DND-41 (cell line): Measurements from ENCODE around the gene PRKAR2A.
"Not testable (repeated sequence)": the region's sequence is repeated elsewhere in the genome, so short reads cannot be mapped to it uniquely, and the experiment has no call there.

ENCODE experiments used
- EZH2 ChIP-seq: IDR thresholded peaks from 3 replicates; pipeline ENCODE4 v1.6.1; 2012; ENCODE audit warnings: borderline replicate concordance, low read depth, mild to moderate bottlenecking, moderate library complexity, low read length, inconsistent platforms; ENCODE audit not compliant: severe bottlenecking
- TF ChIP-seq, protein P1 (sequence below): IDR thresholded peaks from 2 replicates; pipeline ENCODE4 v1.5.1; 2012; ENCODE audit warnings: borderline replicate concordance, low read length, moderate library complexity, mild to moderate bottlenecking; ENCODE audit not compliant: poor library complexity, severe bottlenecking; ENCODE audit errors: extremely low read depth

DNA sequence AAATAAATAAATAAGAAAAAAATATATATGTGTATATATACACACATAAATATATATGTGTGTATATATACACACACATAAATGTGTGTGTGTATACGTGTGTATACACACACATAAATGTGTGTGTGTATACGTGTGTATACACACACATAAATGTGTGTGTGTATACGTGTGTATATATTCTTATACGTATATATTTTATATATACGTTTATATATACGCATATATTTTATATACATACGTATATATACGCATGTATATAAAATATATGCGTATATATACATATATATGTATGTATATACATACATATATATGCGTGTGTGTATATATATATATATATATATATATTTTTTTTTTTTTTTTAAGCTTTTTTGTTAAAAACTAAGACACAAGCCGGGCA, 18.1 kb downstream of the PRKAR2A start:
- TF ChIP-seq, protein P1, sequence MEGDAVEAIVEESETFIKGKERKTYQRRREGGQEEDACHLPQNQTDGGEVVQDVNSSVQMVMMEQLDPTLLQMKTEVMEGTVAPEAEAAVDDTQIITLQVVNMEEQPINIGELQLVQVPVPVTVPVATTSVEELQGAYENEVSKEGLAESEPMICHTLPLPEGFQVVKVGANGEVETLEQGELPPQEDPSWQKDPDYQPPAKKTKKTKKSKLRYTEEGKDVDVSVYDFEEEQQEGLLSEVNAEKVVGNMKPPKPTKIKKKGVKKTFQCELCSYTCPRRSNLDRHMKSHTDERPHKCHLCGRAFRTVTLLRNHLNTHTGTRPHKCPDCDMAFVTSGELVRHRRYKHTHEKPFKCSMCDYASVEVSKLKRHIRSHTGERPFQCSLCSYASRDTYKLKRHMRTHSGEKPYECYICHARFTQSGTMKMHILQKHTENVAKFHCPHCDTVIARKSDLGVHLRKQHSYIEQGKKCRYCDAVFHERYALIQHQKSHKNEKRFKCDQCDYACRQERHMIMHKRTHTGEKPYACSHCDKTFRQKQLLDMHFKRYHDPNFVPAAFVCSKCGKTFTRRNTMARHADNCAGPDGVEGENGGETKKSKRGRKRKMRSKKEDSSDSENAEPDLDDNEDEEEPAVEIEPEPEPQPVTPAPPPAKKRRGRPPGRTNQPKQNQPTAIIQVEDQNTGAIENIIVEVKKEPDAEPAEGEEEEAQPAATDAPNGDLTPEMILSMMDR: not testable (repeated sequence)
- not testable (repeated sequence) for TF ChIP-seq EZH2
